Fibroblast of villous mesenchyme (primary cell): Measurements from ENCODE around the gene C19orf81. TPM values are rescaled to one million over a fixed set of nuclear protein-coding genes. Genes with fewer than 3 reads are reported as not detected.

Source experiments
- DNase-seq: peaks from one replicate; pipeline ENCODE4 v3.0.0-alpha.2; 2010; ENCODE audit warnings: low read depth
- H3K4me3 ChIP-seq: 2 replicates; pipeline ENCODE4 v1.5.1; 2011; ENCODE audit warnings: low read depth, mild to moderate bottlenecking, low read length
- CTCF ChIP-seq: IDR thresholded peaks from 2 replicates; pipeline ENCODE4 v1.5.1; 2012; ENCODE audit warnings: low read depth, mild to moderate bottlenecking, low read length; ENCODE audit not compliant: insufficient read depth
- total RNA-seq: library from RNA; depleted of rRNA; stranded (reverse); fragments of >200 nt; gene quantifications from 2 replicates; pipeline ENCODE4 v1.2.3, GENCODE V29; 2012

The C19orf81 gene
- total RNA-seq, 1 donor = not detected

GRCh38 chr19:50661766-50662650, 12.8 kb downstream of the C19orf81 start:
- no peak for TF ChIP-seq CTCF
- no peak for DNase-seq
- H3K4me3 ChIP-seq = no peak overlapping the region

- no peak for DNase-seq
- no peak for TF ChIP-seq CTCF
These were observed 13.6 kb downstream of the C19orf81 start for GRCh38 chr19:50662651-50663481.

GRCh38 chr19:50663482-50663790, 14.2 kb downstream of the C19orf81 start:
- no peak for DNase-seq
- TF ChIP-seq CTCF = no peak
- no peak overlapping the region for H3K4me3 ChIP-seq

More at GRCh38 chr19:50662651-50663481, 13.6 kb downstream of the C19orf81 start:
- H3K4me3 ChIP-seq = no peak overlapping the region

- DNase-seq = no peak
- H3K4me3 ChIP-seq = no peak overlapping the region
- TF ChIP-seq CTCF = no peak
These were observed 15.0 kb downstream of the C19orf81 start for GRCh38 chr19:50664204-50664603.

GRCh38 chr19:50666346-50667176, 17.3 kb downstream of the C19orf81 start:
- no peak overlapping the region for H3K4me3 ChIP-seq
- no peak for DNase-seq
- no peak for TF ChIP-seq CTCF

- no peak for TF ChIP-seq CTCF
- DNase-seq = no peak
- no peak overlapping the region for H3K4me3 ChIP-seq
These were observed 18.0 kb downstream of the C19orf81 start for GRCh38 chr19:50667177-50667758.
